Activated T-helper 1 cell treated with anti-CD3 and anti-CD28 coated beads, Interleukin-2, amount 50 U/mL, for 16 hours (primary cell): ENCODE measurements around the gene KBTBD4.
"Not testable (repeated sequence)": the region's sequence is repeated elsewhere in the genome, so short reads cannot be mapped to it uniquely, and the experiment has no call there.

Experiments used
- DNase-seq, 2 donors: peaks; one replicate each; pipeline ENCODE4 v3.0.0-alpha.2; 2020; ENCODE audit warnings: low read depth in 1 of 2, low spot score in 1 of 2

KBTBD4 gene

DNA sequence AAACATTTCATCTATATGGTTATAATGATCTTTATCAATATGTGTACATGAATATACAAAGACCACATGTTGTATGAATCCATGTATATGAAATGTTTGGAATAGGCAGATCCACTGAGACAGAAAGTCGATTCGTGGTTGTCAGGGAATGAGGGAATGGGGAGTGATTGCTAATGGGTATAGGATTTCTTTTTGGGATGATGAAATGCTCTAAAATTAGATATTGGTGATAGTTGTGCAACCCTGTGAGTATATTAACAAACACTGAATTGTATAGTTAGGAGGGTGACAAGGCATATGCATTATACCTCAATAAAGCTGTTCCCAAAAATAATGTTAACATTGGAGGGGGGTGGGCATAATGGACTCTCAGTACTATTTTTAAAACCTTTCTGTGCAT lies 18.3 kb downstream of the KBTBD4 start:
- DNase-seq, result no peak

DNA sequence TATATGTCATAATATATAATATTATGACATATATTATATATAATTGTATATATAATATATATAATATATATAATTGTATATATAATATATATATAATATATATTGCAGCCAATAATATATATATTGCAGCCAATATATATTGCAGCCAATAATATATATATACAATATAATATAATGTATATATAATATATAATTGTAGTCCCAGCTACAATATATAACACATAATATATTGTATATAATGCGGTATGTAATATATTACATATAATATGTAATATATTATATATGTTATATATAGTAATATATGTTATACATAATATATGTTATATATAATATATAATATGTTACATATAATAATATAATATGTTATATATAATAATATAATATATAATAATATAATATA lies 20.1 kb downstream of the KBTBD4 start:
- no peak for DNase-seq

DNA sequence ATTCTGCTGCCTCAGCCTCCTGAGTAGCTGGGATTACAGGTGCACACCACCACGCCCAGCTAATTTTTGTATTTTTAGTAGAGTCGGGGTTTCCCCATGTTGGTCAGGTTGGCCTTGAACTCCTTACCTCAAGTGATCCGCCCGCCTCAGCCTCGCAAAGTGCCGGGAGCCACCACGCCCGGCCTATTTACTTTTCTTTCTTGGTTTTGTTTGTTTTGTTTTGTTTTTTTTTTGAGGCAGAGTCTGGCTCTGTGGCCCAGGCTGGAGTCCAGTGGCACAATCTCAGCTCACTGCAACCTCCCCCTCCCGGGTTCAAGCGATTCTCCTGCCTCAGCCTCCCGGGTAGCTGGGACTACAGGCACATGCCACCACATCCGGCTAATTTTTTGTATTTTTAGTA lies 21.8 kb downstream of the KBTBD4 start:
- DNase-seq, result not testable (repeated sequence)

DNA sequence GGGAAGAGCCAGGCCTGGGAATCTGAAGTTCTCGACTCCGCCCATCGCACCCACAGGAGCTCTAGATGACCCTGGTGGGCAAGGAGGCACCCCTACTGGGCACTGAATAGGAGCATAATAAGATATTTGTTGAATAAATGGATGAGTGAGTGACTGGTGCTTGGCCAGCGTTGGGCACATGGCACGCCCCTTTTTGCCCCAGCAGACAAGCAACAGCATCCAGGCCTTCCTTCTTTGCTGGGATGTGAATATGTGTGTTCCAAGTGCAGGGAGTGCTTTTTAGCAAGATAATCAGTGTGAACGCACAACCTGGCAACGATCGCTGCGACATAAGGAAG lies 25.4 kb downstream of the KBTBD4 start:
- no peak for DNase-seq

DNA sequence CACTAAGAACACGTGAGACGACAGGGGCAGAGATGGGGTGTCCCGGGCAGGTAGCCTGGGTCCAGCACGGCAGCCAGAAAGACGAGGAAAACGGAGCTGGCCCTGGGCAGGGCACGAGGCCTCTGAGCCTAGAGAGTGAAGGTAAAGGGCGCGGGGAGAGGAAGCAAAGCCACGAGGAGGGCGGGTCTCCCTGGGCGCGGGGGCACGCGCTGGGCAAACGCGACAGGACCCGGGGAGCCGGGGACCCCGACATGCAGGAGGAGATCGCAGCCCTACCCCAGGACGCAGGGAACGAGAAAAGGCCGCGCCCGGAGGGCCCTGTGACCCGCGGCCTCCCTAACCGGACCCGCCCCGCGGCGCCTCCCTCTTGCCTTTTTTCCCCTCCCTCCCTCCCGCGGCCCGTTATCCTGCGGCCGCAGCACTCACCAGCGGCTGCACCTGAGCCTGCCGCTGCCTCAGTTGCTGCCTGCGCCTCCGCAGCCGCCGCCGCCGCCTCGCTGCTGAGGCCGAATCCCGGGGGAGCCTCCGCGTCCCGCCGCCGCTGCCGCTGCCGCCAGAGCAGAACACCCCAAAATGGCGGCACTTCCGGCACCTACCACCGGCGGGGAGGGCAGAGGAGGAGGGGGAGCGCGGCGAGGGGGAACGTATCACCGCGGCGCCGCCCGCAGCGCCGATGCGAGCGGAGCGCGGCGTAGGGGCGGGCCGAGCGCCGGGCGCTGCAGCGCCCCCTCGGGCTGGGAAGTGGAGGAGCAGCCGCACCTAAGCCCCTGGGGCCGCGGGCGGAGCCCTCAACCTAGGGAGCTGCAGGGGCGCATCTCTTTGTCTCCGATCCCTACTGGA lies 26.0 kb downstream of the KBTBD4 start, which contains the start of gene CELF1:
Gene CELF1 (minus strand): TSS at position 567 of the 840 bp plus-strand sequence. CDS start 53,609 bp downstream, outside the sequence.
- DNase-seq, result peak; percentile 84 to 91

DNA sequence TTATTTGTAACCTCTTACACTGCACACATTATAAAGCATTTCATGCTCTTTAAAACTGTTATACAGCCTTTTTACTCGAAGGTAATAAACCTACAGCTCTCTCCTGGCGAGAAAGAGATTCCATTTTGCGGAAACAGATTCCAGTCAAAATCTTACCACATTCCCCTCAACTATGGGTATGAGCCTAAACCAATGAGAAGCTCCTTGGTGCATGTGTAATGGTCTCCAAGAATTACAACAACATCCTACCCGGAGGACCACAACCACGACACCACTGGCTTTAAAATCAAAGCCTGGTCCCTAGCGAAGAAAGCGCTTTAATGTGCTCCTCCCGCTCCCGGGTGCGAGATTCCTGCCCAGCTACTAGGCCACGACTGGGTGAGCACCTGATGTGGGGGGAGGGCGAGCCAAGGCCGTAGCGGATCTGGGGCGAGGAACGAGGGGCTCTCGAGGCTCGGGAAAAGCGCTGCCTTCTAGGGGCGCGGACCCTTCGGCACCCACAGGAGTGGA lies 26.7 kb downstream of the KBTBD4 start:
- DNase-seq, result peak in 1 of 2 donors; percentile 6

DNA sequence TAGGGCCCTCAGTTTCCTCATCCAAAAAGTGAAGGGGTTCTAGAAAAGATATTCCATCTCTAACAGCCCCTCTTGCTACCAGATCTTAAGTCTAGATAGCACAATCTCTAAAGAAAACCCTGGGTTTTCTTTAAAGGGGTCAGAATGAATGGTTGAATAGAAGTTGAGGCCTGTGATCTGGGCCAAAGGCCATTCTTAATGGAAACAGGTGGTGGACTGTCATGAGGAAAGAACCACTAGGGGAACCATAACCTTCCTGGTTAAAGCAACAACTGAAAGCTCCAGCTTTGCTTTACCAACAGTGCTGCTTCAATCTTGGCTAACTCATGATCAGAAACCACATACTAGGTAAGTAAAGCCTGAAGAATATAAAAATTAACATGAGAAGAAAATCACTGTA lies 27.7 kb downstream of the KBTBD4 start:
- no peak for DNase-seq

DNA sequence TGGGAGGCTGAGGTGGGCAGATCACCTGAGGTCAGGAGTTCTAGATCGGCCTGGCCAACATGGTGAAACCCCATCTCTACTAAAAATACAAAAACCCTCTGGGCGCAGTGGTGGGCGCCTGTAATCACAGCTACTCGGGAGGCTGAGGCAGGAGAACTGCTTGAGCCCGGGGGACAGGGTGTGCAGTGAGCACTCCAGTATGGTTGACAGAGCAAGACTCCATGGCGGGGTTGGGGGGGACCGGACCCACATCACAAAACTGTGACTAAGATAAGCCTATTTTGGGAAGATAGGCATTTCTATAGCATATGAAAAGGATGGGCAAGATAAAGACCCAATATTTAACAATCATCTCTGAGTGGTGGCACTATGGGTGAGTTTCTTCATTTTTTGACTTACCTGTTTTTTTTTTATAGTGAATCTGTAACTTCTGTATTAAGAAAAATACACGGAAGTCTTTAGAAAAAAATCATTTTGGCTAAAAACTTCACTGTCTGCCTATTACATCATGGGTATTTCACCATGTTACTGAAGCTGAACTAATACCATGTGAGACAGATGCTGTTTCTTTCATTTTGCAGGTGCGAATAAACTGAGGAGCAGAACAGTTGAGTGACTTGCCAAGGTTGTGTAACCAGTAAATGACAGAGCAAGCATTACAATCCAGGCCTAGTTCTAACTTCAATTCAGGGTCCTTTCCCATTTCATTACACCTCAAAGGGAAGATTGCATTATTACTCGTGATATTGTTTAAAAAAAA lies 28.3 kb downstream of the KBTBD4 start:
- no peak for DNase-seq

DNA sequence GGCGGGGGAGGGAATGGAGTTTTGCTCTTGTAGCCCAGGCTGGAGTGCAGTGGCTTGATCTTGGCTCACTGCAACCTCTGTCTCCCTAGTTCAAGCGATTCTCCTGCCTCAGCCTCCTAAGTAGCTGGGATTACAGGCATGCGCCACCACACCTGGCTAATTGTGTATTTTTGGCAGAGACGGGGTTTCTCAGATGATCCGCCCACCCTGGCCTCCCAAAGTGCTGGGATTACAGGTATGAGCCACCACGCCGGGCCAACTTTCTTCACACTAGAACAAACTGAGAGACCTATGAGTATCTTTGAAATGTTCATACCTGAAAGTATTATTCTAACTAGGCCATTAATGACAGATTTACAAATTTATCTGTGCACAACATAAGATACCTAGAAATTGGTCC lies 32.5 kb downstream of the KBTBD4 start:
- DNase-seq, result not testable (repeated sequence)

DNA sequence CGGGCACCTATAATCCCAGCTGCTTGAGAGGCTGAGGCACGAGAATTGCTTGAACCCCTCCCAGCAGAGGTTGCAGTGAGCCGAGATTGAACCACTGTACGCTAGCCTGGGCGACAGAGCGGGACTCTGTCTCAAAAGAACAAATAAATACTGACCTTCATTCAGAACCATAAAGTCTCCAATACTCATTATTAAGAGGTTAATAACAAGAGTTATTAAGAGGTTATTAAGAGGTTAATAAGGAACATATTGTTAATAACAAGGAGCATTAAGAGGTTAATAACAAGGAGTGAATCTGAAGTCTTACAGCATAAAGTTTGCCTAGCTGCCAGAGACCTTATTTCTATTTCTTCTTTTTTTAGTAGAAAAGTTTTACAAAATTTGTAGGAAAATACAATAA lies 33.5 kb downstream of the KBTBD4 start:
- no peak for DNase-seq

DNA sequence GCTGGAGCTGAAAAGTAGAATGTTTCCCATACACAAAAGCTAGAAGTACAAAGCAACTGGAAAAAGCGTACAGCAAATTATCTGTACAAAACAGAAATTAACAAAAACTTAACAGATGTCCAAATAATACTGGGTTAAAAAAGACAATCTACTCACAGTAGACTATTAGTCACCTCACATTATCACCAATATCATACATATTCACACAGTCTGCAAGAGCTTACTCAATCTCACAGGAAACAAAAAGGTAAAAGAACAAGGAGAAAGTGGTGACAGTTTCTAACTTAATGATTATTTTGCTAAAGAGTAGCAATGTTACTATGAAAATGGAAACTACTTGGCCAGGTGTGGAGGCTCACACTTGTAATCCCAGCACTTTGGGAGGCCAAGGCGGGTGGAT lies 37.7 kb downstream of the KBTBD4 start:
- no peak for DNase-seq

DNA sequence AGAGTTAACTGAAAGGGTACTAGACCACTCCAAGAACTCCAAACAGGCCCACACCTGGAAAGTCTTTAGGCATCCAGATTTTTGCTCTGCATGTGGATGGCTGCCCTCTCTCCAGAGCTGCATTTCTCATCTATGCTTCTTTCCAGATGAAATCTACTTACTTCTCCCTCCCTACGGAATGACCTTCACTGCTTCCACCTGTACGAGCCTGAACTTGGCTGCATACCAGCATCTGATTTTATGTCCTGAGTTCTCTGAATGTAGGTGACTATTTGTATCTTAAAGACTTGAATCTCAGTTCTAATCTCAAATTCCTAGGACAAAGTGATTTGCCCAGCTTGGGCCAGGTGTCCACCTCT lies 39.1 kb downstream of the KBTBD4 start:
- DNase-seq, result no peak

DNA sequence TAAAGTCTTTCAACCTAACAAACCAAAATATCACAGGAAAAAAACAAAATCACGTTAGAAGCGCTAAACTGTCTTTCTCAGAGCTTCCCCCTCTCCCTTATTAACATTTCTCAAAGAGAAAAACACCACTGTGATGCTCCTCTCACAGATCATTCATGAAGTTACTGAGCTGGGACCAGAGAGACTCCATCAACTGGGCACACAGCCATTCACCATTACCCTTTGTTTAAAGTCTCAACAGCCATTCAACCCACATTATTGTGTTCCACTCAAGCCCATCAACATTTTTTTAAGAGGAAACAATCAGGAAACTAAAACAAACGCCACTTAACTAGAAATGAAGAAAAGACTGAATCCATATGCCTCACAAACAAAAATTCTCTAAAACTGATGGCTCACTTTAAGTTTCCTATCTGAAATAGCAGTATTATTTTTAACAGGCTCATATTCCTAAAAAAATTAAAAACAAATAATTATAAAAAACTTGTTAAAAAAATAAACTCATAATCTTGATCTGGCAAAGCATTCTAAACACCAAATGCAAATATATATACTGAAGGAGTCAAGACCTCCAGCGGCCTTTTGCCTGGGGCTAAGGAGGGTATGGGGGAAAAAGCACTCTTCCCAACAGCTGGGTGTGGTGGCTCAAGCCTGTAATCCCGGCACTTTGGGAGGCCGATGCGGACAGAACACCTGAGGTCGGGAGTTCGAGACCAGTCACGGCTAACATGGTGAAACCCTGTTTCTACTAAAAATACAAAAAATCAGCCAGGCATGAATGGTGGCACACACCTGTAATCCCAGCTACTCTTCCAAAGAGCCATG lies 39.8 kb downstream of the KBTBD4 start:
- no peak for DNase-seq

DNA sequence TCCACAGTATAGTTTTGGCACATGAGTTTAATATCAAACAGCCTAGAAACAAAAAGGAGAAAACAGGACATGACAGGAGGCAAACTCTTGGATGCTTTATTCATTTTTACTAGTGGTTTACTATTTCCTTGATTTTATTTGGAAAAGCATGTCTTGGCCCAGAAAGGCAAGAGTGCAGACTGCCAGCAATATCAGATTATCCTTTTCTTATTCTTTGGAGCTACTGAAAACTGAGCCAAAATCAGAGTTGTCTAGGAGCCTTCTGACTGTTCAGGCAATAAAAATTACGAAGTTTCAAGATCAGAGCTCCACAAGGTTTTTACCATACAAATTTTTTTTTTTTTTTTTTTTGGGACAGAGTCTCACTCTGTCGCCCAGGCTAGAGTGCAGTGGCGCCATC lies 41.9 kb downstream of the KBTBD4 start:
- no peak for DNase-seq

DNA sequence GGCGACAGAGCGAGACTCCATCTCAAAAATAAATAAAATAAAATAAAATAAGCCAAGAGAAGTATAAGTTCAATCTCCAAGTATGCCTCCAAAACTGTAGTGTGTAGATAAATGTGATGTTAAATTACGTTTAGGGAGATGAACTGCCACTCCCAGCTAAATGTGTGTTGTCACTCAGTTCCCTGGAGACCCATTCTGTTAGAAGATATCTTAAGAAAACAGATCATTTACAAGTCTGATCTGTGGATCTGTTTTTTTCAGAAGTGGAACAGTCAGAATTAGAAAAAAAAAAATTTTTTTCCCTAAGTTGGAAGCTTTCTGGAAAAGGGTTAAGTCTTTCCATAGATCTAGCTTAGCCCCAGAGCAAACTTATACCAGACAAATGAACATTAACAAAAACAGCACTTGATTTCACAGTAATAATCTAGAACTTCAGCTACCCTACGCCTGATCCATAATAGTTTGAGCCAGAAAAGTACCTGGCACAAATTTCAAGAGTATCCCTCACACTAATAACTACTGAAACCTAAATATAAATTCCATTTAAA lies 44.0 kb downstream of the KBTBD4 start:
- no peak for DNase-seq

DNA sequence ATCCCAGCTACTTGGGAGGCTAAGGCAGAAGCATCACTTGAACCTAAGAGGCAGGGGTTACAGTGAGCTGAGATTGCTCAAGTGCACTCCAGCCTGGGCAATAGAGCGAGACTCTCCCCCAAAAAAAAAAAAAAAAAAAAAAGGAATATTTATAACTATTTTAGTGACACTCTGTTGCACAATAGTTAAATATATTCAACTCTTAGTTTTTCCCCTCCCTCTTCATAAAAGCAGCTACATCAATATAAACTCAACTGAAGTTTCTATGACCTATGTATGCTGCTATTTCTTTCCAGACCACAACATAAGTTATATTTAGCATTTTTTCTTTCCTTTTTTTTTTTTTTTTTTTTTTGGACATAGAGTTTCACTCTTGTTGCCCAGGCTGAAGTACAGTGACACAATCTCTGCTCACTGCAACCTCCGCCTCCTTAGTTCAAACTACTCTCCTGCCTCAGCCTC lies 45.0 kb downstream of the KBTBD4 start:
- no peak for DNase-seq

DNA sequence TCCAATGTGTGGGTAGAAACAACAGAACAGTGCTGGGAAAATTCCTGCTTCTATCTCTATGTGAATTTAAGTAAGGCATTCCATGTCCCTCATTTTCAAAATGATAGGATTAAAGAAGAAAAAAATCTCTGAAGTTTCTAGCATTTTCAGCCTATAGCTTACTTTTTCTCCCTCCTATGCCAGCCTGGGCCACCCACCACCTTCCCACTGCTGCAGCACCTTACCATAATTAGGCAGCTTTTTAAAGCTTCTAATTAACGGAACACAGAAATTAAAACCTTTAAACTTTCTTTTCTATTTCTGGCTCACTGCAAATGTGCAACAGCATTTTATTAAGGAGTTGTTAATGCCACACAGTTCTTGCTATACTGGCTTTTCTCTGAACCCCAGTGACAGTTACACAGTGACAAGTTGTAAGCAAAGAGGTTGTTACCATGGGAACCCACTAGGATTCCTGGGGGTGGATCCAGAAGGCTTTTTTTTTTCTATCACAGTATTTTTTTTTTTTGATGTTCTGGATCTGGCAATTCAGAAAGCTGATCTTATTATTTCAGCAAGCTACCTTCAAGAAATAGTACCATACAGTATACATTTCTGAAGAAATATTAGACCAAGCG lies 46.1 kb downstream of the KBTBD4 start:
- no peak for DNase-seq

DNA sequence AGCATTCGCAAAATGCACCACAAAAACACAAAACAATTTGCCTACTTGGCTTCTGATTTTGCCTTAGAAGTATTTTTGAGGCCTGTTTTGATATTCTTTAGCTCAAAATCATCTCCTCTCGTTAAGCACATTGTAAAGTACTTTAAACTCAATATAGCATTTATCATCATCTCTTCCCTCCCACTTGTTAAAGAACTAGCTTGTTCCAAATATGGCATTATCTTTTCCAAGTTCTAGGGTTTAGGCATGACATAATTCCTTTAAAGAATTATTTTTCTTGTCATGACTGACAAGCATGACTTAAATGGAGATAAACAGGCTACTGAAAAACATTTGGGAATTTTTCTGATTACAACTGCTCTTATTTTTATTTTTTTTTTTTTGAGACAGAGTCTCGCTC lies 47.1 kb downstream of the KBTBD4 start:
- DNase-seq, result no peak

DNA sequence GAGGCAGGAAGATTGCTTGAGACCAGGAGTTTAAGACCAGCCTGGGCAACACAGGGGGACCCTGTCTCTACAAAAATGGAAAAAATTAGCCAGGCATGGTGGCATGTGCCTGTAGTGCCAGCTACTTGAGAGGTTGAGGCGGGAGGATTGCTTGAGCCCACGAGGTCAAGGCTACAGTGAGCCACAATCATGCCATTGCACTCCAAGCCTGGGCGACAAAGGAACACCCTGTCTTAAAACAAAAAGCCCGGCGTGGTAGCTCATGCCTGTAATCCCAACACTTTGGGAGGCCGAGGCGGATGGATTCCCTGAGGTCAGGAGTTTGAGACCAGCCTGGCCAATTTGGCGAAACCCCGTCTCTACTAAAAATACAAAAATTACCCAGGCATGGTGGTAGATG lies 48.0 kb downstream of the KBTBD4 start:
- not testable (repeated sequence) for DNase-seq

DNA sequence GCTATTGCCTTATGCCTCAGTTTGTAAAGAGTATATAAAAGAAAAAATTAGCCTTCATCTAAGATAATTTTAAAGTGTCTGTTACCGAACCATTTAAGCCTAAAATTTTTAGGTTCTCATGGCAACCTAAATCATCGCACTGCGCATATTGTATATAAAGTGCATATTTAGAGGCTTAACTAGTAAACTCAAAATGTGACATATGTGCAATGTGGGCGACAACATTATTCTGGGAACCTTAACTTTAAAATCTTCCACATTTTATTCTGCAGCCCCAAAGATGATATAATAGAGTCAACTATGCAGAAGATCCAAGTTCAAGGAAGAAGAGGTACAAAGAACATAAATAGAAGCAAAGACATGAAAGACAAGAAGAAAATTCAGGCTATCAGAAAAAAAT lies 48.8 kb downstream of the KBTBD4 start:
- DNase-seq, result no peak

DNA sequence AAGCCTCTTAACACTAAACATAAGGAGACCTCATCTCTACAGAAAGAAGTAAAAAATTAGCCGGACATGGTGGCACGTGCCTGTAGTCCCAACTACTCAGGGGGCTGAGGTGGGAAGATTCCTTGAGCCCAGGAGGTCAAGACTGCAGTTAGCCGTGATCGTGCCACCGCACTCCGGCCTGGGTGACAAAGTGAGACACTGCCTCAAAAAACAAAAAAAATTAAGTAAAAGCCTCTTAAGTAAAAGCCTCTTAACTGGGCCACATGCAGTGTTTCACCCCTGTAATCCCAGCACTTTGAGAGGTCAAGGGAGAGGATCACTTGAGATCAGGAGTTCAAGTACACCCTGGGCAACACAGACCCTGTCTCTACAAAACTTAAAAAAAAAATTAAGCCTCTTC lies 51.6 kb downstream of the KBTBD4 start:
- DNase-seq, result no peak
